Stimulated activated CD8-positive, alpha-beta memory T cell treated with anti-CD3 and anti-CD28 coated beads, Interleukin-7, amount 100 ng/mL, for 4 hours (primary cell): ENCODE measurements around the gene ARHGEF28.

Source experiments
- DNase-seq, 2 donors: peaks; one replicate each; pipeline ENCODE4 v3.0.0-alpha.2; 2020; ENCODE audit warnings: low read depth in 2 of 2

Gene ARHGEF28

GRCh38 chr5:73735032-73735734 is 109.2 kb downstream of the ARHGEF28 start:
- no peak for DNase-seq

DNA sequence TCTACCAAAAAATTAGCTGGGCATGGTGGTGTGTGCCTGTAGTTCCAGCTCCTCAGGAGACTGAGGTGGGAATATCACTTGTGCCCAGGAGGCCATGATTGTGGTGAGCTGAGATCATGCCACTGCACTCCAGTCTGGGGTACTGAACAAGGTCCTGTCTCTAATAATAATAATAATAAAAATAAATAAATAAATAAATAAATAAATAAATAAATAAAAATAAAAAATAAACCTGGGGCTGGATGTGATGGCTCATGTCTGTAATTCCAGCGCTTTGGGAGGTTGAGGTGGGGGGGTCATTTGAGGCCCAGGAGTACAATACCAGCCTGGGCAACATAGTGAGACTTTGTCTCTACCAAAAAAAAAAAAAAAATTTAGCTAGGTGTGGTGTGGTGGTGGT is 113.7 kb downstream of the ARHGEF28 start:
- no peak for DNase-seq

DNA sequence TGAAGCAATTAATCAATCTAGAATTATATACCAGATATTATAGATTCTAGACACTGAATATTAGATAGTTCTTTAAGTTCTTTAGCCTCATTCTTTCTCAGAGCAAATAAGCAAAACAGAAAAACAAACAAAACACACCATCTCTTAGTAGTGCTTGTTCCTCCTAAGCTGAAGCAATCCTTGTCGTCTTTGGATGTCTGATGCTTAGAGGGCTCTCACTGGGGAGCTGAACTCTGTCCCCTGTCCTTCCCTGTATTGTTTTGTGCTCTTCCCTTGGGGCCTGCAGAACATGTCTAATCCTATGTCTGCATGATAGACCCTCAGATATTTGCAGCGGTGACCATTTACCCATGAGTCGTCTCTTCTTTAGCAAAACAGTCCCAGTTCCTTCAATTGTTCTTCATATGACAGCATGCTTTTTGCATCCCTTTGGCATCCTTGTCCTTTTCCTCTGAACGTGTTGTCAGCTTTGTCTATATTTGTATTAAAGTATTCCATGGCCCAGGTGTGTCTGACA is 114.3 kb downstream of the ARHGEF28 start:
- DNase-seq, result no peak

GRCh38 chr5:73743161-73743560 is 117.2 kb downstream of the ARHGEF28 start:
- no peak for DNase-seq

DNA sequence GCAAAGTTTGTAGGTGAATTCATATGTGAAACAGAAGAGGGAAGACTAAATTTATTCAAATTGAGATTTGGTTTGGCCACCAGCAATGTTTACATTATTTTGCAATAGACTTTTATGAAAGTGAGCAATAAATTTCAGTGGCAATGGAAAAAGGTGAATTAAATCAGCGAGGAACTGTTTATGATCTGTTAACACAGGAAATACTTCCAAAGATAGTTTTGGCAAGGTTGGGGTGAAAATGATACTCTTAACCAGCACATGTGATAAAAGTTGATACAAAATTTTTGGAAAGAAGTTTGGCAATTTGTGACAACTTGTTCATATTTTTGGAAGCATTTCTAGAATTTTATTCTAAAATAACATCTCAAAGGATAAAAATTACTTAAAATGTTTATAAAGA is 119.8 kb downstream of the ARHGEF28 start:
- no peak for DNase-seq

DNA sequence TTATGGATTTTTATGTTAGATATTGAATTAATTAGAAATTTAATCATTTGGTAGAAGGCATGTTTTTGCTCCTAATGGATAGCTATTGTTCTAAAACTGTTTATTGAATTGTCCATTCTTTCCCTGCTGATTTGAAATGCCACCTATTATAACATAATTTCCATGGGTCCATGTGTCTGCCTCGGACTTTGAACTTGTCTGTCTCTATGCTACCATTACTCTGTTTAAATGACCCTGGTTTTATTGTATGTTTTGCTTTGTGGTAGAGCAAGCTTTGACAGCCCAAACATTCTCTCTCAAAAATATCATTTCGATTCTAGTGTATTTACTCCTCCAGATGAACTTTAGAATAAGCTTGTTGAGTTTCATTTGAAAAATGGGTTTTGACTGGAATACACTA is 120.6 kb downstream of the ARHGEF28 start:
- no peak for DNase-seq

DNA sequence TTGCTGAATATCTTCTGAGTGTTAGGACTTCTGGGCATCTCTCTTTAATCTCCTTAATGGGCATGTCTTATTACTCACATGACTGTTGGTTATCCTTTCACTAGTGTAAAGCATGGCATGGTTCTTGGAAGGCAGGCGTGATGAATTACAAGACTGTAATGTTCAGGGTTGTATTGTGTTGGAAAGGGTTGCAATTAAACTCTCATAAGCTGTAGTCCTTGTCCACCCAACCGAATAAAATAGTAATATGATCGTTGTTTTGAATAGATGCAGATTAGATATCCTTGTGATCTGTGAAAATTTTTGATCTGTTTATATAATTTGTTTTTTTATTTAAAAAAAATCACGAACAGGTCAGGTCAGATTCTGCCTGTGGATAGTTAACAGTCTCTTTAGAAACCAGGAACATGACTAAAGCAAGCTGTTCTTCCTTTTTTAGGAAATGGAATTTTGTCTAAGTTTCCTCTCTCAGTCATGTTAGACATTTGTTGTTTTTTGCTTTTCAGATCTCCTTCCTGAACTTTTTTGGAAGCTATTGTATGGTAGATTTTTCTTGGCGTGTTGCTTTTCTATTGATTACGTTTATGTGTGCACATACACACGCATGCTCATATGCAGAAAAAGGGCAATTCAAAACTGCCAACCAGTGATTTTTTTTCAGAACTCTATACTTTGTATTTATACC is 121.8 kb downstream of the ARHGEF28 start:
- DNase-seq, result no peak

- no peak for DNase-seq
Measured at GRCh38 chr5:73748510-73749400, 122.8 kb downstream of the ARHGEF28 start.

DNA sequence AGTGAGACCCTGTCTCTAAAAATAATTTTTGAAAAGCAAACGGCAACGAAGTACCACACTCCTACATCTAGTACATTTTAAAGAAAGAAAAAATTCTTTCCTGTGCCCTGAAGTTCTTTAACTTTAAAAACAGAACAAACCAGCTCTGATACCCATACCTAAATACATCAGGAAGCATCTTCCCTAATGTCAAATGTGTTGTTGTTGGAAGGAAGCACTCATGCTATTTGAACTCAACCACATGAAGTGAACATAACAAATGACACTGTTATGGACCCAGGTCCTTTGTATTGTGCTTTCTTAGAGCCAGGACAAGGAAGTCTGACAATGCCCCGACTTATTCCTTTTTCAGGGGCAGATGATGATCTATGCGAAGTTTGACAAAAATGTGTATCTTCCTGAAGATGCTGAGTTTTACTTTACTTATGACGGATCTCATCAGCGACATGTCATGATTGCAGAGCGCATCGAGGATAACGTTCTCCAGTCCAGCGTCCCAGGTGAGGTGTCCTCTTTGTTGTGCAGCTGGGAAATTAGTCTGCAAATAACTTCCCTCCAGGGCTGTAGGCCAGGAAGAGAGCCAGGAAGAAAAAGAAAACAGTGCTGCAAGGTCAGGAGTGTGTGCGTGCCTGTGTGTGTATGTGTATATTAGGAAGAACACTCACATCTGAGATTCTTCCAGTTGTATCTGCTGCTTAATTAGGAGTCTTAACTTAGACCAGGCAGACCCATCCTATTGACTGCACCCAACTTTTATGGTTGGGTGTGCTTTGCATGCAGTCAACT is 123.7 kb downstream of the ARHGEF28 start:
- DNase-seq, result no peak

DNA sequence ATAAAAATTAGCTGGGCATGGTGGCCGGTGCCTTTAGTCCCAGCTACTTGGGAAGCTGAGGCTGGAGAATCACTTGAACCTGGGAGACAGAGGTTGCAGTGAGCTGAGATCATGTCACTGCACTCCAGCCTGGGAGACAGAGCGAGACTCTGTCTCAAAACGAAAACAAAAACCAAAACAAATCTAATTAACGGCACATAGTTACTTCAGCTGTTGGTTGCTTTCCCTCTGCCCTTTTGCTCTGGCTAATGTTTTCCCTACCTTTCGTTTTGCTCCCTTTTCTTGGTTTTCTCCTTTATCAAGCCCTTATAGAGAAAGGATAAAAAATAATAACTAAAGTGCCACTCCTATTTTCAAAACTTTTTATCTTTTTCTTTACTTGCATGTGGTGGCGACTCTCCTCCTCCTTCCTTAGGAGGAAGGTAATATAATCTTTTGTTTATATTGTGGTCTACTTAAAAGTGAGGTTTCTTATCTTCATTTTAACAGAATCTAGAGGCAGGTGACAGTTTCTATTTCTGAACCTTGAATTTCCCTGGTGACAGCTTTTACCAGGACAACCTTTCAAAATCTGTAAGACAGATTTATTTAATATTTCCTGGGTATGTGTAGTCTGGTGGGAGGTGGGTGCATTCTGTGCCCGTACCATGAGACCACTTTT is 125.4 kb downstream of the ARHGEF28 start:
- no peak for DNase-seq

DNA sequence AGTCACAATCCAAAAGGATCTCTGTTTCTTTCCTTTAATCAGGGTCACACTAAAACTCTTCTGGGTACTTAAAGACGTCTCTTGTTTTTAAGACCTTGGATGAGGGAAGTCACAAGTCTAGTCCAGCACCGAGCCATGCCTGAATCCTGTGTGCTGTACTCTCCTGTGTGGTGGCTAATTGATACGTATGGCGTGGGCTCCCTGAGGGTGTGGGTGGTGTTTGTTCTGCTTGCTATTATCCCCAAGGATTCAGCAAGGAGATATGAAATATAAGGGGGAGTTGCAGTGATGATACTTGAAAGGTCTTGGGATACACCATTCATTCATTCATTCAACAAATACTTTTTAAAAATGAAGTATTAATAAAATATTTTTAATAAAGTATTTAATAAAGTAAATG is 128.3 kb downstream of the ARHGEF28 start:
- no peak for DNase-seq

DNA sequence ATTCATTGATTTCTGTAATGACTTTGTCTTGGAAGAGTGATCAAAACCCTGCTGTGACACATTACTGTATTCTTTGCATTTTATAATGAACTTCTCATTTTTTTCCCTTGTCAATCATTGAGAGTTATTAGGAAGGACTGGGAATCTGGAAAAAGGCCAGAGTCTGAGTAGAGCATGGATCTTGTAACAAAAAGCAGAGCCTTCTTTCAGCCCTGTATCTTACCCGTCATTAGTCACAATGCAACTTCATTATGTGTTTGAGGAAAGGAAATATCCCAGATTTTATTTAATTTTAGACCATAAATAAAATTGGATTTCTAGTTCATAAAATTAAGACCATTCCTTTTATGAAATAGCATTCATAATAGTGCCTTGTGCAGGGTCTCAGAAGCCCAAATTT is 131.4 kb downstream of the ARHGEF28 start:
- no peak for DNase-seq

DNA sequence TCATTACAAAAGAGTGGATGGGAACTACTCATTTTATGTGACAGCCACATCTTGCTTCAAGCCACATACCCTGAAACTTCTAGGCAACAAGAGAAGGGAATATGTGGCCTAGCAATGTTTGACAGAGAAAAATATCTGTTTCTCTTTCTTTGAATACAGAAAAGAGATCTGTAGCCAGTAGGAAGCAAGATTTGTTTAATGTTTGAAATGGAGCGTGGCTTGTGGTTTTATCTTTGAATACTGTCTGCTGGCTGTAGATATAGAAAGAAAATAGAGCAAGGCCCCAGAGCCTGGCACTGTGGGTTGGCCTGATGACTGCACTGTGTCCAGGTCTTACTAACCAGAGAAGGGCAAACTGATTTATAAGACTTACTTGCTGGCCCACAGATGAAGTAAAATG is 133.8 kb downstream of the ARHGEF28 start:
- no peak for DNase-seq

DNA sequence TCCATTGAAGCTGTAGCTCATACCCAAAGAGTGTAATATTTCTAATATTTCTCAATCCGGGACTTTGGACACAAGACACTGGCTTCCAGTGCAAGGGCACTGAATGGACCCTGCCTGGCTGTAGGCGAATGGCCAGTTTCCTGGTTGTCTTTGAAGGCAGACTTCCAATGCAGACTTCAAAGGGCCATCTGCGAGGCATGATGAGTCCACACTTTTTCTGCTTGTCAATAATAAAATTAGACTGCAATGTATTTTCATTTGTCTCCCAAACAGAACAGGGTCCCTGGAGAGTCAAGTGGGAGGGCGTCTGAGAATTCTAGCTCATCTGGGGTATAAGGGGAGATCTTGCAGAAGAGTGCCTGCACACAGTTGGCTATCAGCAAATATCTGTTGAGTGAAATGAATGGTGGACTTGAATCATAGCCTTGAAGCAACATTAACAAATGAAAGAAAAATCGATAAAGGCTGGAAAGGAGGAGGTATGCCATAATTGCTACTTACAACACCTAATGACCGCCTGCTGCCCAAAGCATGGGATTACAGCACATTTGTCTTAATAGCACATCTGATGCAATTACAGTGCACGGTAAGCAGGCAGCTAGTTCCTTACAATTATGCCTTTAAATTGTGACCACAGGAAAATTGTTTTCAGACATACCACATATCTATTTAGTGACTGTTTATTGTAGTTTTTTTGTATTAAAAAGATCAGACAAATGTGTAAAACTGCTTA is 137.5 kb downstream of the ARHGEF28 start:
- DNase-seq, result no peak

DNA sequence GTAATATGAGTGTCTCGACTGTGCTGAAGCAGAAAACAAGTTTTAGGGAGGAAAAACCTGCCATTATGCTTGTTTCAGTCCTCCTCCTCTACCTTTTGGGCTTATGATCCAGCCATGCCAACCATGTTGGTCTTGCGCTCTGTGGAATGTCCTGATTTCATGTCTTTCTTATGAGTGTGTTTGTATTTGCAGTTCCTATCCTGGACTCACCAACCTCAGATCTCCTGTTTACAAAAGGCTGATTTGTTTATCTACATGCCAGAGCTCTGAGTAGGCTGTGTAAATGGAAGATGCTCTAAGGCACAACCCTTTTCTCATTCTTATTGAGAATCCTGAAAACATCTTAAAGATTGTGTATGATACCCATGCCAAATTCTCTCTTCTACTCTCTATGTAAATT is 138.6 kb downstream of the ARHGEF28 start:
- DNase-seq, result no peak

GRCh38 chr5:73764996-73765395 is 139.0 kb downstream of the ARHGEF28 start:
- no peak for DNase-seq

DNA sequence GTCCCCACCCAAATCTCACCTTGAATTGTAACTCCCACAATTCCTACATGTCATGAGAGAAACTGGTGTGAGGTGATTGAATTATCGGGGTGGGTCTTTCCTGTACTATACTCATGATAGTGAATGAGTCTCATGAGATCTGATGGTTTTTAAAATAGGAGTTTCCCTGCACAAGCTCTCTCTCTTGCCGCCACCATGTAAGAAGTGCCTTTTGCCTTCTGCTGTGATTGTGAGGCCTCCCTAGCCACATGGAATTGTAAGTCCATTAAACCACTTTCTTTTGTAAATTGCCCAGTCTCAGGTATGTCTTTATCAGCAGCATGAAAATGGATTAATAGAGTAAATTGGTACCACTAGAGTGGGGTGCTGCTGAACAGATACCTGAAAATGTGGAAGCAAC is 140.9 kb downstream of the ARHGEF28 start:
- DNase-seq, result no peak

- no peak for DNase-seq
Measured at GRCh38 chr5:73770172-73771025, 144.4 kb downstream of the ARHGEF28 start.

DNA sequence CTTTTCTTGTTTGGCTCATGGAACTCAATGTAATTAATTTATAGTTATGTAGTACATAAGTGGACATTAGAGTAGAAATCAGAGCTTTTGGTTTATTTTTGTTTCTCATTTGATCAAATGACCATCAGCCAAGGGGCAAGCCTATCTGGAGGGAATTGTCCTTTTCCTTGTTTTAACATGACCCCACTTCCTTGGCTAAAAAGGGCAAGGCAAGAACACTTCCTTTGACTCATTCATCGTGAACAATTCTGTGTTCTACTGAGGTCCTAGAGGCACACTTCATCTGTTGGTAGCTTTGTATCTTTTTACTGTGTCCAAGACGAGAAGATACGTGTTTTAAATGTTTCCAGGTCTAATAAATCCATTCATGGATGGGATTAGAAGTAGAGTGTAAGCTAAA is 148.9 kb downstream of the ARHGEF28 start:
- DNase-seq, result no peak
